HepG2 (cell line): ENCODE data around the gene NRP1. TPM values are rescaled to one million over a fixed set of nuclear protein-coding genes. Genes with fewer than 3 reads are reported as not detected.

ENCODE experiments used
- CBFB ChIP-seq: sonication (generic); formaldehyde crosslinking; IDR thresholded peaks from 2 replicates; pipeline ENCODE4 v1.4.0; 2020; ENCODE audit warnings: missing genetic modification reagents
- CEBPG ChIP-seq: IDR thresholded peaks from 2 replicates; pipeline ENCODE4 v1.6.1; 2016
- GATA4 ChIP-seq: sonication (generic); IDR thresholded peaks from 2 replicates; pipeline ENCODE4 v1.6.1; 2016; ENCODE audit warnings: antibody characterized with exemption, low read depth, borderline replicate concordance
- HMG20A ChIP-seq: IDR thresholded peaks from 2 replicates; pipeline ENCODE4 v1.6.1; 2016; ENCODE audit warnings: borderline replicate concordance
- JUND ChIP-seq: sonication (generic); formaldehyde crosslinking; IDR thresholded peaks from 2 replicates; pipeline ENCODE4 v1.8.0; 2022; ENCODE audit warnings: mild to moderate bottlenecking, missing genetic modification reagents
- MEIS2 ChIP-seq: sonication (generic); formaldehyde crosslinking; IDR thresholded peaks from 2 replicates; pipeline ENCODE4 v1.9.0; 2021; ENCODE audit warnings: mild to moderate bottlenecking, missing genetic modification reagents
- RARA ChIP-seq: IDR thresholded peaks from 2 replicates; pipeline ENCODE4 v1.6.1; 2016; ENCODE audit warnings: missing genetic modification reagents, missing compliant biosample characterization
- REXO4 ChIP-seq: sonication (generic); formaldehyde crosslinking; IDR thresholded peaks from 2 replicates; pipeline ENCODE4 v1.8.0; 2022; ENCODE audit warnings: missing genetic modification reagents, mild to moderate bottlenecking, borderline replicate concordance
- ZNF629 ChIP-seq: sonication (generic); formaldehyde crosslinking; conservative IDR thresholded peaks from 2 replicates; pipeline ENCODE4 v1.5.0; 2020; ENCODE audit warnings: missing genetic modification reagents
- ZNF766 ChIP-seq: sonication (generic); formaldehyde crosslinking; IDR thresholded peaks from 2 replicates; pipeline ENCODE4 v1.5.0; 2020; ENCODE audit warnings: missing genetic modification reagents, borderline replicate concordance
- polyA plus RNA-seq, 8 experiments: library from polyadenylated mRNA; depleted of rRNA in 3 of 8; stranded (reverse) in 7 of 8; unstranded in 1 of 8; fragments of >200 nt; fragmentation: Illumina TruSeq in 4 of 8; extraction: Trizol in 4 of 8; gene quantifications; 2 replicates each; pipeline versions ENCODE4 v1.2.1 to v1.2.3, GENCODE V29; 2011 to 2016; ENCODE audit warnings: low read depth in 4 of 8, missing spikeins in 1 of 8, mixed read lengths in 1 of 8; ENCODE audit not compliant: insufficient read depth in 1 of 8
- total RNA-seq, 5 experiments: library from RNA; depleted of rRNA; stranded (reverse); fragments of >200 nt; fragmentation: Illumina TruSeq; extraction: Trizol; gene quantifications; 2 replicates each; pipeline ENCODE4 v1.2.3, GENCODE V29; 2016; ENCODE audit warnings: low read depth in 1 of 5
- TF ChIP-seq, protein P1 (sequence below): sonication (generic); formaldehyde crosslinking; IDR thresholded peaks from 2 replicates; pipeline ENCODE4 v1.4.0; 2020; ENCODE audit warnings: missing genetic modification reagents; ENCODE audit errors: not compliant biosample characterization
- TF ChIP-seq, protein P2 (sequence below): sonication (generic); formaldehyde crosslinking; IDR thresholded peaks from 2 replicates; pipeline ENCODE4 v1.5.0; 2020; ENCODE audit warnings: mild to moderate bottlenecking, missing genetic modification reagents, borderline replicate concordance
- TF ChIP-seq, protein P3 (sequence below): sonication (generic); formaldehyde crosslinking; IDR thresholded peaks from 2 replicates; pipeline ENCODE4 v1.4.0; 2020; ENCODE audit warnings: missing genetic modification reagents, low read depth, mild to moderate bottlenecking, borderline replicate concordance
- TF ChIP-seq, protein P4 (sequence below): sonication (generic); formaldehyde crosslinking; IDR thresholded peaks from 2 replicates; pipeline ENCODE4 v1.5.1; 2020; ENCODE audit warnings: mild to moderate bottlenecking, missing genetic modification reagents, borderline replicate concordance

Gene NRP1
- total and polyA plus RNA-seq, 2 of the 13 experiments (the other 11 are each of a cell fraction or from before 2014, with no cell fraction given) = 5.3 to 5.8 TPM

DNA sequence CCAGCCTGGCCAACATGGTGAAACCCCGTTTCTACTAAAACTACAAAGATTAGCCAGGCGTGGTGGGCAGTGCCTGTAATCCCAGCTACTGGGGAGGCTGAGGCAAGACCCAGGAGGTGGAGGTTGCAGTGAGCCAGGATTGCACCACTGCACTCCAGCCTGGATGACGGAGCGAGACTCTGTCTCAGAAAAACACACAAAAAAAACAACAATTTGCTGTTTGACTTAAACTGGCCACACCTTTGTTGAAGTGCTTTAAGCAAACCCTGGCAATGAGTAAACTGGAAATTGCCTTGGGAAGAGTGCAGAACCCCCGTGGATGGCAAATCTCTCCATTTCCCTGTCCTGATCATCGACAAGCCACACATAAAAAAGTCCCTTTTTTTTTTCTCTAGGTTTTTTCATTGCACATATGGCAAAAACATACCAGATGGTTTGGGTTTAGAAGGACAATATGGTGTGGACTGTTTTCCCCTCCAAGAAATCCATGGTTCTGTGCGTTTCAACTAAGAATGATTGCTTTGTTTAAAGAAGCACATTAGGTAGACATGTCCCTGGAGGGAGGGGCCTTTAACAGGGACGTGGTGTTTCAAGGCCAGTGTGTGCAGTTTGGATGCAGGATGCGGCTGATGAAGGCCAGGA lies 76.9 kb downstream of the NRP1 start (continued):
- TF ChIP-seq, protein P1, sequence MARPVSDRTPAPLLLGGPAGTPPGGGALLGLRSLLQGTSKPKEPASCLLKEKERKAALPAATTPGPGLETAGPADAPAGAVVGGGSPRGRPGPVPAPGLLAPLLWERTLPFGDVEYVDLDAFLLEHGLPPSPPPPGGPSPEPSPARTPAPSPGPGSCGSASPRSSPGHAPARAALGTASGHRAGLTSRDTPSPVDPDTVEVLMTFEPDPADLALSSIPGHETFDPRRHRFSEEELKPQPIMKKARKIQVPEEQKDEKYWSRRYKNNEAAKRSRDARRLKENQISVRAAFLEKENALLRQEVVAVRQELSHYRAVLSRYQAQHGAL (CRISPR knock-in tag) = no peak
- TF ChIP-seq, protein P2, sequence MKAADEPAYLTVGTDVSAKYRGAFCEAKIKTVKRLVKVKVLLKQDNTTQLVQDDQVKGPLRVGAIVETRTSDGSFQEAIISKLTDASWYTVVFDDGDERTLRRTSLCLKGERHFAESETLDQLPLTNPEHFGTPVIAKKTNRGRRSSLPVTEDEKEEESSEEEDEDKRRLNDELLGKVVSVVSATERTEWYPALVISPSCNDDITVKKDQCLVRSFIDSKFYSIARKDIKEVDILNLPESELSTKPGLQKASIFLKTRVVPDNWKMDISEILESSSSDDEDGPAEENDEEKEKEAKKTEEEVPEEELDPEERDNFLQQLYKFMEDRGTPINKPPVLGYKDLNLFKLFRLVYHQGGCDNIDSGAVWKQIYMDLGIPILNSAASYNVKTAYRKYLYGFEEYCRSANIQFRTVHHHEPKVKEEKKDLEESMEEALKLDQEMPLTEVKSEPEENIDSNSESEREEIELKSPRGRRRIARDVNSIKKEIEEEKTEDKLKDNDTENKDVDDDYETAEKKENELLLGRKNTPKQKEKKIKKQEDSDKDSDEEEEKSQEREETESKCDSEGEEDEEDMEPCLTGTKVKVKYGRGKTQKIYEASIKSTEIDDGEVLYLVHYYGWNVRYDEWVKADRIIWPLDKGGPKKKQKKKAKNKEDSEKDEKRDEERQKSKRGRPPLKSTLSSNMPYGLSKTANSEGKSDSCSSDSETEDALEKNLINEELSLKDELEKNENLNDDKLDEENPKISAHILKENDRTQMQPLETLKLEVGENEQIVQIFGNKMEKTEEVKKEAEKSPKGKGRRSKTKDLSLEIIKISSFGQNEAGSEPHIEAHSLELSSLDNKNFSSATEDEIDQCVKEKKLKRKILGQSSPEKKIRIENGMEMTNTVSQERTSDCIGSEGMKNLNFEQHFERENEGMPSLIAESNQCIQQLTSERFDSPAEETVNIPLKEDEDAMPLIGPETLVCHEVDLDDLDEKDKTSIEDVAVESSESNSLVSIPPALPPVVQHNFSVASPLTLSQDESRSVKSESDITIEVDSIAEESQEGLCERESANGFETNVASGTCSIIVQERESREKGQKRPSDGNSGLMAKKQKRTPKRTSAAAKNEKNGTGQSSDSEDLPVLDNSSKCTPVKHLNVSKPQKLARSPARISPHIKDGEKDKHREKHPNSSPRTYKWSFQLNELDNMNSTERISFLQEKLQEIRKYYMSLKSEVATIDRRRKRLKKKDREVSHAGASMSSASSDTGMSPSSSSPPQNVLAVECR = 0 out of 2 replicates have a peak, but pooled peaks have one; percentile 15
- peak; percentile 33; the same call in 1 of the 2 replicates for TF ChIP-seq RARA (CRISPR knock-in tag)
- TF ChIP-seq CBFB (CRISPR knock-in tag) = no peak
- peak; percentile 15; the same call in 1 of the 2 replicates for TF ChIP-seq GATA4
- TF ChIP-seq, protein P3, sequence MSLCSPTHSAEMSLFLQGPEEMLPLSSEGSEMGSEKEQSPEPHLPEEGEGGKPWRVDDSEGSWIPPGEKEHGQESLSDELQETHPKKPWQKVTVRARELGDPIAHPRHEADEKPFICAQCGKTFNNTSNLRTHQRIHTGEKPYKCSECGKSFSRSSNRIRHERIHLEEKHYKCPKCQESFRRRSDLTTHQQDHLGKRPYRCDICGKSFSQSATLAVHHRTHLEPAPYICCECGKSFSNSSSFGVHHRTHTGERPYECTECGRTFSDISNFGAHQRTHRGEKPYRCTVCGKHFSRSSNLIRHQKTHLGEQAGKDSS (CRISPR knock-in tag) = no peak
- TF ChIP-seq HMG20A (CRISPR knock-in tag) = peak; percentile 59; the same call in 1 of the 2 replicates
- no peak for TF ChIP-seq JUND
- TF ChIP-seq, protein P4, sequence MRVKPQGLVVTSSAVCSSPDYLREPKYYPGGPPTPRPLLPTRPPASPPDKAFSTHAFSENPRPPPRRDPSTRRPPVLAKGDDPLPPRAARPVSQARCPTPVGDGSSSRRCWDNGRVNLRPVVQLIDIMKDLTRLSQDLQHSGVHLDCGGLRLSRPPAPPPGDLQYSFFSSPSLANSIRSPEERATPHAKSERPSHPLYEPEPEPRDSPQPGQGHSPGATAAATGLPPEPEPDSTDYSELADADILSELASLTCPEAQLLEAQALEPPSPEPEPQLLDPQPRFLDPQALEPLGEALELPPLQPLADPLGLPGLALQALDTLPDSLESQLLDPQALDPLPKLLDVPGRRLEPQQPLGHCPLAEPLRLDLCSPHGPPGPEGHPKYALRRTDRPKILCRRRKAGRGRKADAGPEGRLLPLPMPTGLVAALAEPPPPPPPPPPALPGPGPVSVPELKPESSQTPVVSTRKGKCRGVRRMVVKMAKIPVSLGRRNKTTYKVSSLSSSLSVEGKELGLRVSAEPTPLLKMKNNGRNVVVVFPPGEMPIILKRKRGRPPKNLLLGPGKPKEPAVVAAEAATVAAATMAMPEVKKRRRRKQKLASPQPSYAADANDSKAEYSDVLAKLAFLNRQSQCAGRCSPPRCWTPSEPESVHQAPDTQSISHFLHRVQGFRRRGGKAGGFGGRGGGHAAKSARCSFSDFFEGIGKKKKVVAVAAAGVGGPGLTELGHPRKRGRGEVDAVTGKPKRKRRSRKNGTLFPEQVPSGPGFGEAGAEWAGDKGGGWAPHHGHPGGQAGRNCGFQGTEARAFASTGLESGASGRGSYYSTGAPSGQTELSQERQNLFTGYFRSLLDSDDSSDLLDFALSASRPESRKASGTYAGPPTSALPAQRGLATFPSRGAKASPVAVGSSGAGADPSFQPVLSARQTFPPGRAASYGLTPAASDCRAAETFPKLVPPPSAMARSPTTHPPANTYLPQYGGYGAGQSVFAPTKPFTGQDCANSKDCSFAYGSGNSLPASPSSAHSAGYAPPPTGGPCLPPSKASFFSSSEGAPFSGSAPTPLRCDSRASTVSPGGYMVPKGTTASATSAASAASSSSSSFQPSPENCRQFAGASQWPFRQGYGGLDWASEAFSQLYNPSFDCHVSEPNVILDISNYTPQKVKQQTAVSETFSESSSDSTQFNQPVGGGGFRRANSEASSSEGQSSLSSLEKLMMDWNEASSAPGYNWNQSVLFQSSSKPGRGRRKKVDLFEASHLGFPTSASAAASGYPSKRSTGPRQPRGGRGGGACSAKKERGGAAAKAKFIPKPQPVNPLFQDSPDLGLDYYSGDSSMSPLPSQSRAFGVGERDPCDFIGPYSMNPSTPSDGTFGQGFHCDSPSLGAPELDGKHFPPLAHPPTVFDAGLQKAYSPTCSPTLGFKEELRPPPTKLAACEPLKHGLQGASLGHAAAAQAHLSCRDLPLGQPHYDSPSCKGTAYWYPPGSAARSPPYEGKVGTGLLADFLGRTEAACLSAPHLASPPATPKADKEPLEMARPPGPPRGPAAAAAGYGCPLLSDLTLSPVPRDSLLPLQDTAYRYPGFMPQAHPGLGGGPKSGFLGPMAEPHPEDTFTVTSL = no peak
- TF ChIP-seq MEIS2 (CRISPR knock-in tag) = no peak
- TF ChIP-seq CEBPG (CRISPR knock-in tag) = peak; percentile 68
- TF ChIP-seq ZNF766 (CRISPR knock-in tag) = no peak
- no peak for TF ChIP-seq REXO4 (CRISPR knock-in tag)
- TF ChIP-seq ZNF629 (CRISPR knock-in tag) = 0 out of 2 replicates have a peak, but pooled peaks have one; percentile 13
